Activated CD8-positive, alpha-beta T cell treated with anti-CD3 and anti-CD28 coated beads, Interleukin-2, amount 10 ng/mL, durations not matched to agents 7 days and 5 days (primary cell): Measurements from ENCODE around the gene EBI3. TPM values are rescaled to one million over a fixed set of nuclear protein-coding genes. Genes with fewer than 3 reads are reported as not detected.
"Not testable (repeated sequence)": the region's sequence is repeated elsewhere in the genome, so short reads cannot be mapped to it uniquely, and the experiment has no call there.

Source experiments
- ATAC-seq: fragments of 150-1000 bp; cut with Tn5 transposase; one replicate; pipeline ENCODE4 v1.10.0; 2021; ENCODE audit warnings: moderate library complexity
- CTCF ChIA-PET: fragments of 350-600 bp; sonication (Branson Sonifier 250); formaldehyde crosslinking; loops from one replicate; lab custom pipeline; 2021; ENCODE audit warnings: antibody characterized with exemption; lab: Charles Lee
- POLR2A ChIA-PET: fragments of 350-600 bp; sonication (Branson Sonifier 250); formaldehyde crosslinking; loops from one replicate; lab custom pipeline; 2021; ENCODE audit warnings: antibody characterized with exemption; lab: Charles Lee
- DNase-seq: peaks from one replicate; pipeline ENCODE4 v3.0.0-alpha.2; 2020
- H3K27ac Mint-ChIP-seq: one replicate; pipeline ENCODE4 v1.8.0; 2021; ENCODE audit warnings: mild to moderate bottlenecking, mixed read lengths
- H3K27me3 Mint-ChIP-seq: one replicate; pipeline ENCODE4 v1.8.0; 2021; ENCODE audit warnings: low read depth, mixed read lengths
- H3K36me3 Mint-ChIP-seq: one replicate; pipeline ENCODE4 v1.8.0; 2021; ENCODE audit warnings: low read depth, mixed read lengths
- H3K4me1 Mint-ChIP-seq: one replicate; pipeline ENCODE4 v1.8.0; 2021; ENCODE audit warnings: low read depth, mixed read lengths
- H3K4me3 Mint-ChIP-seq: one replicate; pipeline ENCODE4 v1.8.0; 2021; ENCODE audit warnings: mild to moderate bottlenecking, mixed read lengths
- H3K9me3 Mint-ChIP-seq: one replicate; pipeline ENCODE4 v1.8.0; 2022; ENCODE audit warnings: mixed read lengths; ENCODE audit not compliant: insufficient read depth
- total RNA-seq, 2 experiments: library from RNA; stranded (reverse); gene quantifications; one replicate each; pipeline ENCODE4 v1.2.3, GENCODE V29; 2021

EBI3 gene
- total RNA-seq, 2 experiments from 2014 or later, result not detected

DNA sequence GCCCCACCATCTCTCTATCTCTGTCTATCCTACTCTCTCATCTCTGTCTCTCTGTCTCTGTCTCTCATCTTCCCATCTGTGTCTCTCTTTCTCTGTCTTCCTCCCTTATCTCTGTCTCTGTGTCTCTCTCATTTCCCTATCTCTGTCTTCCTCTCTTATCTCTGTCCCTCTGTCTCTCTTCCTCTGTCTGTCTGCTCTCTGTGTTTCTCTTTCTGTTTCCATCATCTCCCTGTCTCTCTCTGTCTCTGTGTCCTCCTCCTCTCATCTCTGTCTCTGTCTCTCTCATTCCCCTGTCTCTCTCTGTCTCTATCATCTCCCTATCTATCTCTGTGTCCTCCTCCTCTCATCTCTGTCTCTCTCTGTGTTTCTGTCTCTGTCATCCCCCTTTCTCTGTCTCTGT lies 1.6 kb upstream of the EBI3 start:
- Mint-ChIP-seq H3K9me3 (no peaks in the 10 kb centered on the region), H3K27me3 (no peaks in the 10 kb centered on the region), H3K4me1 (peaks cover 2% of the 10 kb centered on the region), H3K27ac (no peak overlapping the region), H3K36me3 (no peaks in the 10 kb centered on the region), H3K4me3 (no peak overlapping the region)
- POLR2A ChIA-PET, result no interaction called here
- CTCF ChIA-PET, result no interaction called here
- no peak for ATAC-seq
- DNase-seq, result no peak

DNA sequence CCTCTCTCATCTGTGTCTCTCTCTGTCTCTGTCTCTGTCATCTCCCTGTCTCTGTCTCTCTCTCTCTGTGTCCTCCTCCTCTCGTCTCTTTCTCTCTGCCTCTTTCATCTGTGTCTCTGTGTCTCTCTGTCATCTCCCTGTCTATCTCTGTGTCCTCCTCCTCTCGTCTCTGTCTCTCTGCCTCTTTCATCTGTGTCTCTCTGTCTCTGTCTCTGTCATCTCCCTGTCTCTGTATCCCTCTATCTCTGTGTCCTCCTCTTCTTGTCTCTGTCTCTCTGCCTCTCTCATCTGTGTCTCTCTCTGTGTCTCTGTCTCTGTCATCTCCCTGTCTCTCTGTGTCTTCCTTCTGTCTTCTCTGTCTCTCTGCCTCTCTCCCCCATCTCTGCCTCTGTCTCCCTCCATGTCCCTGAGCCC lies 551 bp upstream of the EBI3 start:
- no peaks in the 10 kb centered on the region for H3K27me3 Mint-ChIP-seq
- ChIA-PET POLR2A (no interaction called here), CTCF (no interaction called here)
- H3K9me3 Mint-ChIP-seq, result no peaks in the 10 kb centered on the region
- DNase-seq (no peak), ATAC-seq (no peak)
- H3K4me1 Mint-ChIP-seq, result peaks cover 2% of the 10 kb centered on the region
- H3K36me3 Mint-ChIP-seq, result no peaks in the 10 kb centered on the region
- no peak overlapping the region for H3K27ac Mint-ChIP-seq
- H3K4me3 Mint-ChIP-seq, result no peak overlapping the region

DNA sequence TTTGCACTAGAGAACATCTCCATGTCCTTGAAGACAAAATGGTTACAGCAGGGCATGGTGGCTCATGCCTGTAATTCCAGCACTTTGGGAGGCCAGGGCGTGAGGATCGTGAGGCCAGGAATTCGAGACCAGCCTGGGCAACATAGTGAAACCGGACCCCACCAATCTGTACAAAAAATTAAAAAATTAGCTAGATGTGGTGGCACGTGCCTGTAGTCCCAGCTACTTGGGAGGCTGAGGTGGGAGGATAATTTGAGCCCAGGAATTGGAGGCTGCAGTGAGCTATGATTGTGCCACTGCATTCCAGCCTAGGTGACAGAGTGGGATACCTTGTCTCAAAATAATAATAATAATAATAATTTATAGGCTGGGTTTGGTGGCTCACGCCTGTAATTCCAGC lies 914 bp downstream of the EBI3 start:
- H3K9me3 Mint-ChIP-seq, H3K4me3 Mint-ChIP-seq, DNase-seq, H3K27me3 Mint-ChIP-seq, H3K4me1 Mint-ChIP-seq, ATAC-seq, H3K27ac Mint-ChIP-seq, H3K36me3 Mint-ChIP-seq: not testable (repeated sequence)
- CTCF ChIA-PET, result interaction anchor here (1.5 kb wide), 1 partner anchor 17 kb away, joined by 4 read pairs; the partner anchor contains the start of gene YJU2
- POLR2A ChIA-PET, result interaction anchor here (0.8 kb wide), 1 partner anchor 16 kb away, joined by 3 read pairs; the partner anchor contains the start of gene YJU2

DNA sequence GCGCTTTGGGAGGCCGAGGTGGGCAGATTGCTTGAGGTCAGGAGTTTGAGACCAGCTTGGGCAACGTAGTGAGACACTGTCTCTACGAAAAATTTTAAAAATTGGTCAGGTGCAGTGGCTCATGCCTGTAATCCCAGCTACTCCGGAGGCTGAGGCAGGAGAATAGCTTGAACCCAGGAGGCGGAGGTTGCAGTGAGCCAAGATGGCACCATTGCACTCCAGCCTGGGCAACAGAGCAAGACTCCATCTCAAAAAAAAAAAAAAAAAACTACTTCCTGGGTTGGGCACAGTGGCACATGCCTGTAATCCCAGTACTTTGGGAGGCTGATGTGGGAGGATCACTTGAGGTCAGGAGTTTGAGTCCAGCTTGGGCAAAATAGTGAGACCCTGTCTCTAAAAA lies 2.2 kb downstream of the EBI3 start:
- H3K36me3 Mint-ChIP-seq, result not testable (repeated sequence)
- CTCF ChIA-PET, result interaction anchor here (1.5 to 1.7 kb wide), 3 partner anchors 12 to 111 kb away, joined by 4 to 11 read pairs (median 5); partner anchors contain the start of genes MPND and YJU2

DNA sequence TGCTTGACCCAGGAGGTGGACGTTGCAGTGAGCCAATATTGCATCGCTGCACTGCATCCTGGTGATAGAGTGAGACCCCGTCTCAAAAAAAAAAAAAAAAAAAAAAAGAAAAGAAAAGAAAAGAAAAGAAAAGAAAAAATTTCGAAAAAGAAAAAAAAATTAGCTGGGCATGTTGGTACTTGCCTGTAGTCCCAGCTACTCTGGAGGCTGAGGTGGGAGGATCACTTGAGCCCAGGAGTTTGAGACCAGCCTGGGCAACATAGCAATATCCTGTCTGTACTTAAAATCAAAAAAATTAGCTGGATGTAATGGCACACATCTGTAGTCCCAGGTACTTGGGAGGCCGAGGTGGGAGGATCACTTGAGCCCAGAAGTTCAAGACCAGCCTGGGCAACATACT lies 2.8 kb downstream of the EBI3 start:
- POLR2A ChIA-PET, H3K9me3 Mint-ChIP-seq, H3K27me3 Mint-ChIP-seq, H3K27ac Mint-ChIP-seq, H3K4me3 Mint-ChIP-seq, DNase-seq, H3K36me3 Mint-ChIP-seq, H3K4me1 Mint-ChIP-seq, ATAC-seq: not testable (repeated sequence)
- CTCF ChIA-PET, result interaction anchor here (1.4 to 2.6 kb wide), 4 partner anchors 11 to 111 kb away, joined by 3 to 11 read pairs (median 6); partner anchors contain the start of genes MPND and YJU2

More for the DNA sequence above, 2.2 kb downstream of the EBI3 start:
- H3K4me1 Mint-ChIP-seq, H3K4me3 Mint-ChIP-seq, H3K27ac Mint-ChIP-seq, H3K9me3 Mint-ChIP-seq, POLR2A ChIA-PET, H3K27me3 Mint-ChIP-seq, DNase-seq, ATAC-seq: not testable (repeated sequence)

DNA sequence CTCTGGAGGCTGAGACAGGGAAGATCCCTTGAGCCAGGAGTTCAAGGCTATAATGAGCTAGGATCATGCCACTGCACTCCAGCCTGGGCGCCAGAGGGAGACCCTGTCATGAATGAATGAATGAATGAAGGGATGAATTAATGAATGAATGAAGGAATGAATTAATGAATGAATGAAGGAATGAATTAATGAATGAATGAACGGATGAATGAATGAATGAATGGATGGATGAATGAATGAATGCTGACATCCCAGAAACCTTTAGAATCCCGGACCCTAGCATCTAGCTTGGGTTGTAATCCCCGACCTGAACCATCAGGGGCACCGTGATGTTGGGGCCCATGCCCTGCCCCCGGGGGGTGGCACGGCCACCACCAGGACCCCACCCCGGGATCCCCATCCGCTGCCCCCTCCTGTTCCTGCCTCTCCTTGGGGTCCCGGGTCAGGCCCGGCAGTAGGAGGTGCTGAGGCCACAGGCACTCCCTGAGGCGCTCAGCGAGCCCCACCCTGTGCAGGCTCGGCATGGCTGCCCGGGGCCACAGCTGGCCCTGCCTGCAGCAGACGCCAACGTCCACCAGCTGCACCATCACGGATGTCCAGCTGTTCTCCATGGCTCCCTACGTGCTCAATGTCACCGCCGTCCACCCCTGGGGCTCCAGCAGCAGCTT lies 3.4 kb downstream of the EBI3 start:
- no peak overlapping the region for H3K27ac Mint-ChIP-seq
- H3K4me3 Mint-ChIP-seq, result no peak overlapping the region
- ChIA-PET CTCF (interaction anchor here (0.6 to 2.6 kb wide), 6 partner anchors 10 to 110 kb away, joined by 3 to 11 read pairs (median 4); partner anchors contain the start of genes MPND, TMIGD2 and YJU2), POLR2A (no interaction called here)
- no peaks in the 10 kb centered on the region for H3K9me3 Mint-ChIP-seq
- no peak for ATAC-seq
- no peak for DNase-seq
- peaks cover 2% of the 10 kb centered on the region for H3K4me1 Mint-ChIP-seq
- H3K36me3 Mint-ChIP-seq, result no peaks in the 10 kb centered on the region
- H3K27me3 Mint-ChIP-seq, result no peaks in the 10 kb centered on the region

DNA sequence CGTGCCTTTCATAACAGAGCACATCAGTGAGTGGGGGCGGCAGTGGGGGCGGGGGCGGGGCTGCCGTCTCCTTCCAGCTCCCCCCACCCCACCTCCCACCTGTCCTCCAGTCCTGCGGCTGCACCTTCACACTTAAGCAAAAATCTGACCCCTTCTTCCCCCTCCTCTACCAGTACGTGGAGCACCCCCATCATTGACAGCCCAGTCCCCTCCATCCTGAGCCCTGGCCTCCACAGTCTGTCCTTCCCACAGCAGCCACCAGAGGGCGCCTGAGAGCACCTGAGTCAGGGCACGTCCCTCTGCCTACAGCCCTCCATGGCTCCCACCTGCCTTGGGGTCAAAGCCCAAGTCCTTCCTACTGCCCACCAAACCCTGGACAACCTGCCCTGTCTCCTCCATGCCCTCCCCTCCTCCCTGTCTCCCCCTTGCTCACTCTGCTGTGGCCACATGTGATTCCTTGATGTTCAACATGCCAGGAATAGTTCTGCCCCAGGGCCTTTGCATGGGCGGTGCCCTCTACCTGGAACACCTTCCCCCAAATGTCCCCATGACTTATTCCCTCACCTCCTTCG lies 4.0 kb downstream of the EBI3 start:
- no peak overlapping the region for H3K4me3 Mint-ChIP-seq
- POLR2A ChIA-PET, result no interaction called here
- no peaks in the 10 kb centered on the region for H3K27me3 Mint-ChIP-seq
- peak; percentile 74 for ATAC-seq
- H3K9me3 Mint-ChIP-seq, result no peaks in the 10 kb centered on the region
- CTCF ChIA-PET, result interaction anchor here (0.6 to 2.6 kb wide), 9 partner anchors 9 to 110 kb away, joined by 3 to 11 read pairs (median 3); partner anchors contain the start of genes MPND, TMIGD2 and YJU2
- DNase-seq, result peak; percentile 80
- H3K4me1 Mint-ChIP-seq, result peaks cover 2% of the 10 kb centered on the region
- no peaks in the 10 kb centered on the region for H3K36me3 Mint-ChIP-seq
- no peak overlapping the region for H3K27ac Mint-ChIP-seq

DNA sequence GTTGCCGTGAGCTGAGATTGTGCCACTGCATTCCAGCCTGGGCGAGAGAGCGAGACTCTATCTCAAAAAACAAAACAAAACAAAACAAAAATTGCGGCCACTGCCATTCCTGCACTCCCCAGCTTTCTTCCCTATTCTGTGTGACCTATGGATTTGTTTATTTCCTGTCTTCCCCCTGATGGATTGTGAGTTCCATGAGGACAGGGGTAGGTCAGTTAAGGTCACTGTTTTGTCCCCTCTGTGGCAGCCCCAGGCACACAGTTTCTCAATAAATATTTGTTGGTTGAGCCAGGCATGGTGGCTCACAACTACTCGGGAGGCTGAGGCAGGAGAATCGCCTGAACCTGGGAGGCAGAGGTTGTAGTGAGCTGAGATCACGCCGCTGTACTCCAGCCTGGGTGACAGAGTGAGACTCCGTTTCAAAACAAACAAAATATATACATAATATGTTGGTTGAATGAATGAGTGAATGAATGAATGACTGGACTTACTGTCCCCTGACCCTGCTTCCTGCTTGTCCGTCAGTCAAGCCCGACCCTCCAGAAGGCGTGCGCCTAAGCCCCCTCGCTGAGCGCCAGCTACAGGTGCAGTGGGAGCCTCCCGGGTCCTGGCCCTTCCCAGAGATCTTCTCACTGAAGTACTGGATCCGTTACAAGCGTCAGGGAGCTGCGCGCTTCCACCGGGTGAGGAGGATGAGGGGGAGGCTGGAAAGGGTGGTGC lies 5.0 kb downstream of the EBI3 start:
- ATAC-seq (no peak), DNase-seq (no peak)
- peaks cover 2% of the 10 kb centered on the region for H3K4me1 Mint-ChIP-seq
- ChIA-PET POLR2A (no interaction called here), CTCF (interaction anchor here (0.6 to 2.6 kb wide), 7 partner anchors 8 to 94 kb away, joined by 3 to 8 read pairs (median 3); partner anchors contain the start of genes TMIGD2 and YJU2)
- H3K4me3 Mint-ChIP-seq, result no peak overlapping the region
- H3K36me3 Mint-ChIP-seq, result no peaks in the 10 kb centered on the region
- no peak overlapping the region for H3K27ac Mint-ChIP-seq
- H3K9me3 Mint-ChIP-seq, result no peaks in the 10 kb centered on the region
- H3K27me3 Mint-ChIP-seq, result no peaks in the 10 kb centered on the region

DNA sequence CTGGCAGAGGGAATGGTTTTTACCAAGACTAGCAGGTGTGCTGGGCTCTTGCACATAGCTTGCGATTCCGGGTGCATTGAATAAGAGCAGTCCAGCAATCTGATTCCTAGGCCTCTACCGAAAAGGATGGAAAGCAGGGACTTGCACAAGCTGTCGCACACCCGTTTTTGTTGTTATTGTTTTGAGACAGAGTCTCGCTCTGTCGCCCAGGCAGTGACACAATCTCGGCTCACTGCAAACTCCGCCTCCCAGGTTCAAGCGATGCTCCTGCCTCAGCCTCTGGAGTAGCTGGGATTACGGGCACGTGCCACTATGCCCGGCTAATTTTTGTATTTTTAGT lies 5.5 kb downstream of the EBI3 start:
- CTCF ChIA-PET, result interaction anchor here (1.3 to 1.7 kb wide), 2 partner anchors 12 to 32 kb away, joined by 4 to 8 read pairs; partner anchors contain the start of gene YJU2
- POLR2A ChIA-PET, result no interaction called here
- ATAC-seq, result no peak

DNA sequence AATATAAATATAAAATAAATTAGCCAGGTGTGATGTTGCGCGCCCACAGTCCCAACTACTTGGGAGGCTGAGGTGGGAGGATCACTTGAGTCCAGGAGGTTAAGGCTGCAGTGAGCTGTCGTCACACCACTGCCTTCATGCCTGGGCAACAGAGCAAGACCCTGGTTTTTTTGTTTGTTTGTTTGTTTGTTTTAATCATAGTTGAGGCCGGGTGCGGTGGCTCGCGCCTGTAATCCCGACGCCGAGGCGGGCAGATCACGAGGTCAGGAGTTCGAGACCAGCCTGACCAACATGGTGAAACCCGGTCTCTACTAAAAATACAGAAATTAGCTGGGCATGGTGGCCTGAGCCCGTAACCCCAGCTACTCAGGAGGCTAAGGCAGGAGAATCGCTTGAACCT lies 8.2 kb downstream of the EBI3 start:
- H3K27me3 Mint-ChIP-seq, H3K4me1 Mint-ChIP-seq, H3K9me3 Mint-ChIP-seq, H3K27ac Mint-ChIP-seq, H3K36me3 Mint-ChIP-seq, H3K4me3 Mint-ChIP-seq, DNase-seq, ATAC-seq: not testable (repeated sequence)
- ChIA-PET CTCF (interaction anchor here (1.0 to 1.4 kb wide), 2 partner anchors 9 to 105 kb away, joined by 3 read pairs; partner anchors contain the start of gene YJU2), POLR2A (interaction anchor here (0.6 kb wide), 1 partner anchor 13 kb away, joined by 3 read pairs; no protein-coding TSS in a partner anchor)

More for the DNA sequence above, 5.5 kb downstream of the EBI3 start:
- DNase-seq, result no peak
- H3K4me1 Mint-ChIP-seq, result peaks cover 2% of the 10 kb centered on the region
- no peak overlapping the region for H3K27ac Mint-ChIP-seq
- no peaks in the 10 kb centered on the region for H3K27me3 Mint-ChIP-seq
- no peak overlapping the region for H3K4me3 Mint-ChIP-seq
- H3K9me3 Mint-ChIP-seq, result no peaks in the 10 kb centered on the region
- H3K36me3 Mint-ChIP-seq, result no peaks in the 10 kb centered on the region

DNA sequence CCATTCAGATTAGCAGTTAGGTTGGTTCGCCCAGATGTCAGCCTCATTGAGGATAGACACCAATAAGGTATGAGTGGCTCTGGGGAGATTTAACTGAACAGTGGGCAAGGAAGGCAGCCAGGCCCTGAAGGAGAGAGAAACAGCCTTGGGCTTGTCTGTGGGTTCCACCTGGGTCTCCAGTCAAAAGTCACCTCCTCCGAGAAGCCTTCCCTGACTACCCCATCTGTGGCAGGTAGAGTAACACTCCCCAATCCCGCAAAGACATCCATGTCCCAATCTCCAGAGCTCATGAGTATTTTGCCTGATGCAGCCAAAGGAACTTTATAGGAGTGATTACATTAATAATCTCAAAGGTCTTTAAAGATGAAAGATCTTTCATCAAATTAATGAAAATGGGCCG lies 9.5 kb downstream of the EBI3 start:
- ATAC-seq (no peak), DNase-seq (no peak)
- CTCF ChIA-PET, result no interaction called here
- H3K36me3 Mint-ChIP-seq, result no peaks in the 10 kb centered on the region
- no peaks in the 10 kb centered on the region for H3K9me3 Mint-ChIP-seq
- H3K4me3 Mint-ChIP-seq, result no peak overlapping the region
- POLR2A ChIA-PET, result no interaction called here
- no peak overlapping the region for H3K27ac Mint-ChIP-seq
- peaks cover 2% of the 10 kb centered on the region for H3K27me3 Mint-ChIP-seq
- H3K4me1 Mint-ChIP-seq, result no peaks in the 10 kb centered on the region
